Measurements from ENCODE around the gene THRAP3.

- no peak for TF ChIP-seq CTCF (conservative IDR thresholded peaks at IDR 0.05)
- TF ChIP-seq EZH2 (IDR thresholded peaks at IDR 0.05; ENCODE audit: low read depth) = no peak
Observed at GRCh38 chr1:36330940-36331339, 106.7 kb downstream of the THRAP3 start.
